Stomach (tissue), 4 donors: ENCODE results near the gene KIFC3.

ENCODE experiments used
- CTCF ChIP-seq, 7 experiments: fragments of 450-650 bp in 4 of 7; fragments of 200-600 bp in 3 of 7; sonication (generic) in 3 of 7; IDR thresholded peaks; one replicate each; pipeline ENCODE4 v1.5.1; 2016 to 2019; ENCODE audit warnings: antibody characterized with exemption in 7 of 7, control low read depth in 2 of 7, mild to moderate bottlenecking in 1 of 7
- EP300 ChIP-seq: sonication (generic); formaldehyde crosslinking; IDR thresholded peaks from one replicate; pipeline ENCODE4 v1.6.1; 2017; ENCODE audit warnings: antibody characterized with exemption
- POLR2A ChIP-seq, 4 donors: fragments of 450-650 bp; IDR thresholded peaks; one replicate each; pipeline ENCODE4 v1.6.1; 2016; ENCODE audit warnings: antibody characterized with exemption in 4 of 4, control low read depth in 2 of 4, mild to moderate bottlenecking in 1 of 4, moderate library complexity in 1 of 4
- POLR2AphosphoS5 ChIP-seq, 3 donors: sonication (generic); formaldehyde crosslinking; IDR thresholded peaks; one replicate each; pipeline ENCODE4 v1.6.1; 2016; ENCODE audit warnings: antibody characterized with exemption in 3 of 3

GRCh38 chr16:57766714-57767348 is 35.5 kb downstream of the KIFC3 start:
- TF ChIP-seq CTCF (IDR thresholded peaks at IDR 0.05) (no peak), POLR2A (IDR thresholded peaks at IDR 0.05) (no peak), EP300 (no peak), POLR2AphosphoS5 (IDR thresholded peaks at IDR 0.05) (no peak)
